ENCODE measurements around the gene SUSD6.
A peak's percentile ranks its signal among the peaks of the same experiment; 100 is the strongest.
"Not testable (repeated sequence)": the region's sequence is repeated elsewhere in the genome, so short reads cannot be mapped to it uniquely, and the experiment has no call there.

Gene SUSD6

GRCh38 chr14:69593018-69593677, 18.2 kb upstream of the SUSD6 start:
- DNase-seq: no peak

GRCh38 chr14:69594846-69595245, 16.6 kb upstream of the SUSD6 start:
- DNase-seq: no peak

- no peak for DNase-seq
These were observed 16.1 kb upstream of the SUSD6 start for GRCh38 chr14:69595336-69595735.

GRCh38 chr14:69599431-69599830, 12.0 kb upstream of the SUSD6 start:
- not testable (repeated sequence) for DNase-seq

GRCh38 chr14:69600304-69600891, 11.0 kb upstream of the SUSD6 start:
- no peak for DNase-seq

- no peak for DNase-seq
These were observed 5.7 kb upstream of the SUSD6 start for GRCh38 chr14:69605738-69606137.

GRCh38 chr14:69606258-69607184, 4.9 kb upstream of the SUSD6 start:
- no peak for DNase-seq

GRCh38 chr14:69610020-69610873, 1.1 kb upstream of the SUSD6 start:
- peak; percentile 14 for DNase-seq

GRCh38 chr14:69610874-69611171, 573 bp upstream of the SUSD6 start:
- DNase-seq: no peak

- DNase-seq: peak; percentile 55
These were observed 802 bp downstream of the SUSD6 start for GRCh38 chr14:69612014-69612782.

- no peak for DNase-seq
These were observed 1.4 kb downstream of the SUSD6 start for GRCh38 chr14:69612783-69613130.

- DNase-seq: no peak
These were observed 2.1 kb downstream of the SUSD6 start for GRCh38 chr14:69613312-69614073.

GRCh38 chr14:69614592-69614991, 3.2 kb downstream of the SUSD6 start:
- DNase-seq: no peak

- no peak for DNase-seq
These were observed 3.7 kb downstream of the SUSD6 start for GRCh38 chr14:69615121-69615495.

- peak; percentile 66 for DNase-seq
These were observed 4.4 kb downstream of the SUSD6 start for GRCh38 chr14:69615496-69616407.

GRCh38 chr14:69616408-69616773, 5.0 kb downstream of the SUSD6 start:
- DNase-seq: no peak

- DNase-seq: peak; percentile 33
These were observed 6.4 kb downstream of the SUSD6 start for GRCh38 chr14:69617796-69618195.

- DNase-seq: no peak
These were observed 7.6 kb downstream of the SUSD6 start for GRCh38 chr14:69619012-69619411.

- peak; percentile 24 for DNase-seq
These were observed 8.8 kb downstream of the SUSD6 start for GRCh38 chr14:69620211-69620611.

GRCh38 chr14:69620981-69621380, 9.6 kb downstream of the SUSD6 start:
- no peak for DNase-seq

GRCh38 chr14:69624136-69624535, 12.7 kb downstream of the SUSD6 start:
- DNase-seq: no peak
